ENCODE measurements around the gene CFDP1. TPM values are rescaled to one million over a fixed set of nuclear protein-coding genes. Genes with fewer than 3 reads are reported as not detected.

The CFDP1 gene
- total RNA-seq, 1 donor = 41.3 TPM

GRCh38 chr16:75402159-75402820 is 31.0 kb downstream of the CFDP1 start:
- Histone ChIP-seq H3K79me2 (ENCODE audit: insufficient read depth, low read length) (peaks cover 3% of the 10 kb centered on the region), H3K27ac (ENCODE audit: low read depth, low read length) (peak overlapping the region; percentile 86), H4K20me1 (ENCODE audit: insufficient read depth, low read length) (no peaks in the 10 kb centered on the region), H3K9me3 (ENCODE audit: low read depth, low read length) (no peaks in the 10 kb centered on the region), H2AFZ (ENCODE audit: low read length) (peak overlapping the region; percentile 19), H3K4me3 (ENCODE audit: insufficient read depth, low read length) (no peak overlapping the region), H3K36me3 (ENCODE audit: insufficient read depth, low read length) (no peaks in the 10 kb centered on the region), H3K4me2 (ENCODE audit: insufficient read depth, low read length) (peak overlapping the region; percentile 0), H3K4me1 (ENCODE audit: insufficient read depth, low read length) (peaks cover 12% of the 10 kb centered on the region), H3K27me3 (ENCODE audit: insufficient read depth, low read length) (no peaks in the 10 kb centered on the region)
- no peak for TF ChIP-seq CTCF (IDR thresholded peaks at IDR 0.05; ENCODE audit: extremely low read depth, low read depth, low read length)
- DNase-seq (ENCODE audit: insufficient read length, low spot score, missing footprints) = peak; percentile 72

DNA sequence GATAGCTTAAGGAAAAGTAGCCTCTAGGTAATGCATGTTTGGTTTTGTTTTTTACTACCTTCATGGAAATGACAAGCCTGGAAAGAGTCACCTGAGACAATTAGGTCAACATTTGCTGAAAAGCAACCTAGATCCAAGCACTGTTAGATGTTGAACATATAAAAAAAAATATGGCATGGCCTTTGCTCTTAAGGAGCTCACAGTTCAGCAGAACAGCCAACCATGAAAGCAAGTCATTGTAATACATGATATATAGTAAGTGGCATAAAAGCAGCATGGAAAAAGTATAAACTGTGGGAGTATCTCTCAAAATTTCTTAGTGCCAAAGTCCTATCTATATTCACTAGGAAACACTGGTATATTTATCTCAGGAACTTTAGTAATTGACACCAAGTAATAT is 31.6 kb downstream of the CFDP1 start:
- no peak for TF ChIP-seq CTCF (IDR thresholded peaks at IDR 0.05; ENCODE audit: extremely low read depth, low read depth, low read length)
- Histone ChIP-seq H3K27ac (ENCODE audit: low read depth, low read length) (peak overlapping the region; percentile 86), H3K4me1 (ENCODE audit: insufficient read depth, low read length) (peaks cover 12% of the 10 kb centered on the region)

DNA sequence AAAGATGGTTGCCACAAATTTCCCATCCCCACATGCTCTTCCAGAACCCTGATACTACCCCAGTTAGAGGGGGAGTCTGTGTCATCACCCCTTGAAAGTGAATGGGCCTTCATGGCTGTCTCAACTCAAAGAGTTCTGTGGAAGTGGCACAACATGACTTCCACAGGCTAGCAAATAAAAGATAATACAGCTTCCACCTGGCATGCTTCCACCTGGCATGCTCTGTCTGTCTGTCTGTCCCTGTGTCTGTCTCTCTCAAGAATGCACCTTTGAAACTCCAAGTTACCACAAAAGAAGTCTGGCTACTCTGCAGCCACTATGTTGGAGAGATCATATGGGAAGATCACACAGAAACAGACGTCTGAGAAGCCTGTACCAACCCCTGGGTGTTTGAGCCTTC is 35.0 kb downstream of the CFDP1 start:
- Histone ChIP-seq H3K4me1 (ENCODE audit: insufficient read depth, low read length) (peaks cover 16% of the 10 kb centered on the region), H3K9me3 (ENCODE audit: low read depth, low read length) (no peaks in the 10 kb centered on the region), H2AFZ (ENCODE audit: low read length) (no peak overlapping the region), H3K79me2 (ENCODE audit: insufficient read depth, low read length) (peaks cover 3% of the 10 kb centered on the region), H3K27ac (ENCODE audit: low read depth, low read length) (no peak overlapping the region), H3K4me3 (ENCODE audit: insufficient read depth, low read length) (no peak overlapping the region), H4K20me1 (ENCODE audit: insufficient read depth, low read length) (no peaks in the 10 kb centered on the region), H3K36me3 (ENCODE audit: insufficient read depth, low read length) (peaks cover 10% of the 10 kb centered on the region), H3K27me3 (ENCODE audit: insufficient read depth, low read length) (no peaks in the 10 kb centered on the region), H3K4me2 (ENCODE audit: insufficient read depth, low read length) (no peak overlapping the region)
- DNase-seq (ENCODE audit: insufficient read length, low spot score, missing footprints) = no peak
- no peak for TF ChIP-seq CTCF (IDR thresholded peaks at IDR 0.05; ENCODE audit: extremely low read depth, low read depth, low read length)

More for the DNA sequence above, 31.6 kb downstream of the CFDP1 start:
- Histone ChIP-seq H3K27me3 (ENCODE audit: insufficient read depth, low read length) (no peaks in the 10 kb centered on the region), H2AFZ (ENCODE audit: low read length) (peak overlapping the region; percentile 19), H3K79me2 (ENCODE audit: insufficient read depth, low read length) (peaks cover 3% of the 10 kb centered on the region), H3K4me2 (ENCODE audit: insufficient read depth, low read length) (peak overlapping the region; percentile 0), H3K36me3 (ENCODE audit: insufficient read depth, low read length) (no peaks in the 10 kb centered on the region), H3K9me3 (ENCODE audit: low read depth, low read length) (no peaks in the 10 kb centered on the region), H3K4me3 (ENCODE audit: insufficient read depth, low read length) (no peak overlapping the region), H4K20me1 (ENCODE audit: insufficient read depth, low read length) (no peaks in the 10 kb centered on the region)
- peak; percentile 32 for DNase-seq (ENCODE audit: insufficient read length, low spot score, missing footprints)

- H3K27ac ChIP-seq (ENCODE audit: low read depth, low read length) = no peak overlapping the region
- no peaks in the 10 kb centered on the region for H3K9me3 ChIP-seq (ENCODE audit: low read depth, low read length)
- H3K36me3 ChIP-seq (ENCODE audit: insufficient read depth, low read length) = peaks cover 28% of the 10 kb centered on the region
- H3K4me2 ChIP-seq (ENCODE audit: insufficient read depth, low read length) = no peak overlapping the region
- DNase-seq (ENCODE audit: insufficient read length, low spot score, missing footprints) = no peak
- H3K27me3 ChIP-seq (ENCODE audit: insufficient read depth, low read length) = no peaks in the 10 kb centered on the region
- peaks cover 3% of the 10 kb centered on the region for H3K4me1 ChIP-seq (ENCODE audit: insufficient read depth, low read length)
- peaks cover 3% of the 10 kb centered on the region for H3K79me2 ChIP-seq (ENCODE audit: insufficient read depth, low read length)
- H4K20me1 ChIP-seq (ENCODE audit: insufficient read depth, low read length) = no peaks in the 10 kb centered on the region
- no peak overlapping the region for H3K4me3 ChIP-seq (ENCODE audit: insufficient read depth, low read length)
- no peak for TF ChIP-seq CTCF (IDR thresholded peaks at IDR 0.05; ENCODE audit: extremely low read depth, low read depth, low read length)
- no peak overlapping the region for H2AFZ ChIP-seq (ENCODE audit: low read length)
These were observed 38.4 kb downstream of the CFDP1 start for GRCh38 chr16:75394941-75395340.

Measured in osteoblast (primary cell).